HEK293T (cell line): ENCODE data around the gene P2RY2.

Source experiments
- CTCF ChIA-PET: fragments of 350-600 bp; formaldehyde crosslinking; extraction: SDS; loops from one replicate; lab custom pipeline; 2021; ENCODE audit warnings: antibody characterized with exemption, inconsistent platforms; lab: Yijun Ruan, JAX
- POLR2A ChIA-PET: fragments of 350-600 bp; formaldehyde crosslinking; extraction: SDS; loops from one replicate; lab custom pipeline; 2020; ENCODE audit warnings: antibody characterized with exemption, inconsistent platforms; lab: Yijun Ruan, JAX
- DNase-seq: peaks from one replicate; pipeline ENCODE4 v3.0.0; 2012; ENCODE audit warnings: mixed read lengths; ENCODE audit errors: extremely low spot score
- ARNT ChIP-seq: fragments of 450-650 bp; IDR thresholded peaks from 2 replicates; pipeline ENCODE4 v1.6.1; 2017; ENCODE audit warnings: mild to moderate bottlenecking
- BHLHE40 ChIP-seq: fragments of 450-650 bp; IDR thresholded peaks from 2 replicates; pipeline ENCODE4 v1.6.1; 2016; ENCODE audit warnings: mild to moderate bottlenecking, moderate library complexity, borderline replicate concordance
- CTBP1 ChIP-seq: fragments of 450-650 bp; IDR thresholded peaks from 2 replicates; pipeline ENCODE4 v1.6.1; 2016; ENCODE audit warnings: borderline replicate concordance
- ELF4 ChIP-seq: fragments of 450-650 bp; IDR thresholded peaks from 2 replicates; pipeline ENCODE4 v1.6.1; 2017; ENCODE audit warnings: antibody characterized with exemption
- FOXA1 ChIP-seq: fragments of 450-650 bp; IDR thresholded peaks from 2 replicates; pipeline ENCODE4 v1.6.1; 2016; ENCODE audit warnings: mild to moderate bottlenecking
- FOXK2 ChIP-seq: fragments of 450-650 bp; IDR thresholded peaks from 2 replicates; pipeline ENCODE4 v1.6.1; 2016; ENCODE audit warnings: mild to moderate bottlenecking
- FOXM1 ChIP-seq: fragments of 450-650 bp; IDR thresholded peaks from 2 replicates; pipeline ENCODE4 v1.6.1; 2017; ENCODE audit warnings: mild to moderate bottlenecking, borderline replicate concordance
- HDGF ChIP-seq: fragments of 450-650 bp; IDR thresholded peaks from 2 replicates; pipeline ENCODE4 v1.6.1; 2017; ENCODE audit warnings: antibody characterized with exemption, borderline replicate concordance
- L3MBTL2 ChIP-seq: fragments of 450-650 bp; conservative IDR thresholded peaks from 2 replicates; pipeline ENCODE4 v1.6.1; 2016; ENCODE audit warnings: mild to moderate bottlenecking
- LEF1 ChIP-seq: fragments of 450-650 bp; IDR thresholded peaks from 2 replicates; pipeline ENCODE4 v1.6.1; 2017; ENCODE audit warnings: mild to moderate bottlenecking, borderline replicate concordance
- NFRKB ChIP-seq: fragments of 450-650 bp; IDR thresholded peaks from 2 replicates; pipeline ENCODE4 v1.6.1; 2016; ENCODE audit warnings: mild to moderate bottlenecking, moderate library complexity
- SP1 ChIP-seq: fragments of 450-650 bp; IDR thresholded peaks from 2 replicates; pipeline ENCODE4 v1.6.1; 2017
- SUZ12 ChIP-seq: fragments of 450-650 bp; IDR thresholded peaks from 2 replicates; pipeline ENCODE4 v1.6.1; 2016; ENCODE audit warnings: mild to moderate bottlenecking
- TARDBP ChIP-seq: fragments of 450-650 bp; IDR thresholded peaks from 2 replicates; pipeline ENCODE4 v1.6.1; 2016
- ZNF384 ChIP-seq: fragments of 450-650 bp; IDR thresholded peaks from 2 replicates; pipeline ENCODE4 v1.6.1; 2016
- TF ChIP-seq, protein P1 (sequence below): fragments of 450-650 bp; IDR thresholded peaks from 2 replicates; pipeline ENCODE4 v1.6.1; 2016

Gene P2RY2

DNA sequence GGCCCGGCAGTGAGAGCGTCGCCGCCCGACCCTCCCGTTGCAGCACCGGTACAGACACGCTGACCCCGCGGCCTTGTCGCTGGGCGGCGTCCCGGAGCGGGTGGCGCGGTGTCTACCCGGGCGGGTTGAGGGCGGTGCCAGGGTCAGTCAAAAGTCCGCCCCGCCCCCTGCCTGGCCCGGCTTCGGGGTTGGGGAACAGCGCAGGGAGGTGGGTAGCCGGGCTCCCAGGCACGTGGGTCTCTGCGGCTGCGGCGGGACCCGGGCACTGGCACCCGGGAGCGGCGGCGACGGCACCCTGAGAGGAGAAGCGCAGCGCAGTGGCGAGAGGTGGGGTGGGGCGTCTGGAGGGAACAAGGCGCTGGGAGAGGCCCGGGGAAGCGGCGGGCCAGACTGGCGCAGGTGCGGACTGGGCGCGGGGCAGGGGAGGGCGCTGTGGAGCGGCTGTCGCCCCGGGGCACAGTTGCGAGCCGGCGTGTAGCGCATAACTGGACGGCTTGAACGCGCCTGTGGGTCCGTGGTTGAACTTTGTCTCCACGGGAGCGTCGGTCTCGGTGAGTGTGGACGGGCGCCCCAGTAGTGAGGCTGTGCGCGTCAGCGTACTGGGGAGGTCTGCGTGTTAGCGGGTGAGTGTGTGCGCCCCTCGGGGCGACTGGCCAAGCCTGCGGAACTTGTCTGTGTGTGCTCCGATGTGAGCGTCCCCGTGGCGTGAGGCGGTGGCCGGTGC, at the start of gene P2RY2:
Gene P2RY2, plus strand, starts transcription at position 176 of the 724 bp plus-strand sequence. CDS start 15,879 bp downstream, outside the sequence.
- POLR2A ChIA-PET: no interaction called here
- CTCF ChIA-PET: interaction anchor here (0.6 to 1.2 kb wide), 2 partner anchors 18 to 19 kb away, joined by 3 to 5 read pairs; no protein-coding TSS in a partner anchor
- TF ChIP-seq CTBP1 (no peak; the same call in 1 of the 2 replicates), L3MBTL2 (peak; percentile 85), ZNF384 (no peak)
- peak; percentile 79 for DNase-seq

DNA sequence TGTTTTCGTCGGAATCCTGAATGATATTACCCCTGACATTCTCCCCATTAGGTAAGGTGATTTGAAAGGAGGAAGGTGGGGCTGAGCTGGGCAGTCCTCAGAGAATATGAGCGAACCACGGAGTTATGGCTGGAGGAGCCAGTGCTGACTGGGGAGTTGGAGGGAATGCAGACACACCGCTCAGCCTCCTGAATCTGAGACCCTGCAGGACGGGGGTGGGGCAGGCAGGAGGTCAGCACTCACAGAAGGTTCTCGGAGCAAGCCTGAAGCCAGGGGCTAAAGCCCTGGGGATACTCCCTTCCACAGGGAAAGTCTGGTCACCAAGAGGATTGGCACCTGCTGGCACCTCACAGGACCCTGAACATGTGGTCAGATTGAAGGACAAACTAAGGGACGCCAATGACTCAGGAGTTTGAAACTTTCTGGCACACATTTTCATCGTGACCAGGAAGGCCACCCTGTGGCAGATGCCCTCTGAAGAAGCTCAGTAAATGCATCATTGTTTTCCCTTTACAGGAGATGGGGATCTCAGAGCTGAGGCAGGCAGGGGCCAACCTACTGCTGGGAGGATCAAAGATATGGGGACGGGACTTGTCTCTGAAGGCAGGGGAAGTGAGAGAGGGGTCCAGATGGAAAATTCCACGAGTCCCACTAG, 49.0 kb upstream of the P2RY2 start:
- no peak for DNase-seq
- POLR2A ChIA-PET: no interaction called here
- TF ChIP-seq ZNF384 (no peak), LEF1 (no peak), FOXA1 (no peak), ARNT (no peak), FOXM1 (no peak), NFRKB (no peak), TARDBP (no peak), L3MBTL2 (no peak), SUZ12 (no peak), ELF4 (no peak), CTBP1 (no peak)
- TF ChIP-seq, protein P1, sequence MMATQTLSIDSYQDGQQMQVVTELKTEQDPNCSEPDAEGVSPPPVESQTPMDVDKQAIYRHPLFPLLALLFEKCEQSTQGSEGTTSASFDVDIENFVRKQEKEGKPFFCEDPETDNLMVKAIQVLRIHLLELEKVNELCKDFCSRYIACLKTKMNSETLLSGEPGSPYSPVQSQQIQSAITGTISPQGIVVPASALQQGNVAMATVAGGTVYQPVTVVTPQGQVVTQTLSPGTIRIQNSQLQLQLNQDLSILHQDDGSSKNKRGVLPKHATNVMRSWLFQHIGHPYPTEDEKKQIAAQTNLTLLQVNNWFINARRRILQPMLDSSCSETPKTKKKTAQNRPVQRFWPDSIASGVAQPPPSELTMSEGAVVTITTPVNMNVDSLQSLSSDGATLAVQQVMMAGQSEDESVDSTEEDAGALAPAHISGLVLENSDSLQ: no peak
- CTCF ChIA-PET: interaction anchor here (0.7 to 1.2 kb wide), 2 partner anchors 11 to 27 kb away, joined by 3 to 4 read pairs; no protein-coding TSS in a partner anchor

DNA sequence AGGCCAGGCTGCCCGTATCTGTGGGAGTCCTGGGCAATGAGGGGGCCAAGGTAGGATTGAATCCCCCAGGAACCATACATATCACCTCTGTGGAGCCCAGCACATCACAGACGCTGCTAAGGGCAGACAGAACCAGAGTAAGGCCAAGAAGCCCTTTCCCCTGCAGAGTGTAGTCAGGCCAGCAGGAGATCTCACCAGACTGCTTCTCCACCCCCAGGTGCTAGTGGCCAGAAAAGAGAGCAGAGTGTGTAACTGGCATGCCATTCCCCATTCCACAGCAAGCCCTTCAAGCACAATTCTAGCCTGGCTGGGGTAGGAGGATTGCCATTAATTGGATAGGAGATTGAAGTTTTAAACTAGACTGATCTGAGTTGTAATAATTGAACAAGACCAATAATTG, 47.9 kb upstream of the P2RY2 start:
- no peak for DNase-seq
- ChIA-PET POLR2A (no interaction called here), CTCF (interaction anchor here (0.7 kb wide), 1 partner anchor 28 kb away, joined by 3 read pairs; no protein-coding TSS in a partner anchor)
- no peak for TF ChIP-seq ZNF384
- TF ChIP-seq FOXM1: no peak
- no peak for TF ChIP-seq HDGF

DNA sequence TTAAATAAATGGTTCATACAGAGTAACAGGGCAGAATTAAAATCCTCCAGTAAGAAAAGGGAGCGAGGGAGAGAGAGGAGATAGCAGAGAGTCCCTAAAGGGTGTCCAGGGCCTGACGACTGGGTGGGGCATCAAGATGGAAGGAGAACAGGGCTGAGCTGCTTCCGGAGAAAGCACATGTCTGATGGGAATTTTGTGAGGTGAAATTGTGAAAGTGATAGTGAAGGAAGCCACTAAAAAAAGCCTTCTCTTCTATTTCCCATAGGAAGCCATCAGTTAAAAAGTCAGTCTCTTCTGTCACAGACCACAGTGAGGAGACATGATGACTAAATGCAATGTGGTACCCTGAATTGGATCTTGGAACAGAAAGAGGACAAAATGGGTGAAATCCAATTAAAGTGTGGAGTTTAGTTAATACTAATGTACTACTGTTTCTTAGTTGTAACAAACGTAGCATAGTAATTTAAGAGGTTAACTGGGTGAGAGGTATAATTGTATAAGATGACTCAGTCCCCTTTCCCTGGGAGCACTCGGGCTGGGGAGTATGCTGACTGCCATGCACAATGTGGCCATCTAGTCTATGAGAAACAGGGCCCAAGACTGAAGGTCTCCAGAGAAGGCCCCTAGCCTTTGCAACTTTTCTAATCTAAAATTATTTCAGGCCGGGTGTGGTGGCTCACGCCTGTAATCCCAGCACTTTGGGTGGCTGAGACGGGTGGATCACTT, 46.5 kb upstream of the P2RY2 start:
- no peak for DNase-seq
- CTCF ChIA-PET: no interaction called here
- POLR2A ChIA-PET: no interaction called here
- no peak for TF ChIP-seq ARNT
- TF ChIP-seq LEF1: no peak
- no peak for TF ChIP-seq NFRKB
- TF ChIP-seq FOXK2: no peak
- no peak for TF ChIP-seq L3MBTL2
- no peak for TF ChIP-seq ZNF384

DNA sequence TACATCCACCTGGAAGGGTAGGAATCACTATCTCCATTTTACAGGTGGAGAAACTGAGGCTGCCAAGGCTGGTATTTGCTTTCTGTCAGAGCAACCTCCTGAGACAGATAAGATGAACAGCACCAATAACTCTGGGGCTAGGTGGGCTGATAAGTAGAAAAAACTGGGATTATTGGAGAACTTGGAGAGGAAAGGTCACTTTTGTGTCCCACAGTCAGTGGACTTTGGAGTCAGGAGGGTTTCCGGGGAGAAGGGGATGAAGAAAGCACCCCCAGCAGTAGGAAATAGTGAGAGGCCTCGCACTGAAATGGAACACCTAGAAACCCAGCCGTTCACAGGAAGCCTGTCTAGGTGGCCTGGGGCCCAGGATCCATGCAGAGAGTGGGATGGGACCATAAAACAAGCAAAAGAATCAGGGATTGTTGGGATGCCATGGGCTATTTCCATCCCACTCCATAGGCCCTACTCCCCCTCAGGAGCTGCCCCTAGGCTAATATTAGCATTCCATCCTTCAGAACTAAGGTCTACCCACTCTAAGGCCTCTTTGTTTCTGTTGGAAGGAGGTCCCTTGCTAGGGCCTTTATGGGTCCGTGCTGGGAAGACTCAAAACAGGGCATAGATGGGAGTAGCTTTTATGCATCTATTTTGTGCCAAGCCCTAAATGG, 45.0 kb upstream of the P2RY2 start:
- DNase-seq: no peak
- ChIA-PET POLR2A (no interaction called here), CTCF (no interaction called here)
- TF ChIP-seq CTBP1 (no peak), FOXM1 (no peak), ZNF384 (no peak), BHLHE40 (no peak), ARNT (no peak), NFRKB (no peak), HDGF (no peak), TARDBP (no peak), L3MBTL2 (no peak), FOXK2 (no peak), SUZ12 (no peak), LEF1 (no peak), SP1 (no peak)
- TF ChIP-seq, protein P1: no peak

DNA sequence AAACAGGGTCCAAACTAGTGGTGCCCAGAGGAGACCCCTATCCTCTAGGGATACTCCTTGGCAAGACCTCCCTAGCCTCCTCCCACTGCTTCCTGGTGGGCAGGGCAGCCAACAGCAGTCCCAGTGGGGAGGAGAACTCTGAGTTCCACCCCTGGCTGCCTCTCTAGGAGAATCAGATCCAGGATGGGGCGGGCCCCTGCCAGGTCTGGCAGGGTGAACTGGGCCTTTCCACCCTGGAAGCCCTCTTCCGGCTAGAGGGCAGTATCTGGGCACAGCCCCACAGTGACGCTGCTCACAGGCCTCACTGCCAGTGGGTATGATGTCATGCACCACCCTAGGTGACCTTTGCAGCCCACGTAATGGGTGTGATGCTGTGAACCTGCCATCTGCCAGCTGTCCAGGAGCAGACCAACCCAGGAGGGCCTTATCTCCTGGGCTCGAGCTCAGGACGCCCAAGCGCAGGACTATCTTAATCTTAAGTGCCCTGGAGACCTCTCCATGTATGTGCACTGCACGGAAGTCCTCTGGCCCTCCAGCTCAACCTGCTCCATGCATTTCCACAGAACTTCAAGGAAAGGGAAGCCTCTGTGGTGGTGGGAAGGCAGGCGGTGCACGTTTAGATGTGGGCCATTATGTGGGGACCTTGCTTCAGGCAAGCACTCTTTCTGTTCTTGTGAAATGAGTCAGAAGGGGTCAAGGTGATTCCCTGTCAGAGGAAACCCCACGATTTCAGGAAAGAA, 44.2 kb upstream of the P2RY2 start:
- POLR2A ChIA-PET: no interaction called here

More for the DNA sequence above, 44.2 kb upstream of the P2RY2 start:
- CTCF ChIA-PET: no interaction called here
- TF ChIP-seq, protein P1: no peak
- TF ChIP-seq FOXK2 (no peak), BHLHE40 (no peak)
- no peak for DNase-seq
